SK-MEL-5 (cell line): ENCODE measurements around the gene ABLIM1. TPM values are rescaled to one million over a fixed set of nuclear protein-coding genes. Genes with fewer than 3 reads are reported as not detected.

ENCODE experiments used
- DNase-seq: peaks from one replicate; pipeline ENCODE4 v3.0.0-alpha.2; 2016; ENCODE audit warnings: low read depth, low spot score
- in situ Hi-C: cut with HindIII; loops from 2 replicates; pipeline ENCODE4 v1.10.0; 2016; ENCODE audit warnings: low sequenced_read_pairs, high pct_unique_total_duplicates, low pct_unique_long_range_greater_than_20kb
- total RNA-seq: library from RNA; depleted of rRNA; stranded (reverse); fragments of >200 nt; shearing (Covaris generic); gene quantifications from 2 replicates; pipeline ENCODE4 v1.2.3, GENCODE V29; 2014

Gene ABLIM1
- total RNA-seq, 1 experiment from 2014 or later: 19.5 TPM

DNA sequence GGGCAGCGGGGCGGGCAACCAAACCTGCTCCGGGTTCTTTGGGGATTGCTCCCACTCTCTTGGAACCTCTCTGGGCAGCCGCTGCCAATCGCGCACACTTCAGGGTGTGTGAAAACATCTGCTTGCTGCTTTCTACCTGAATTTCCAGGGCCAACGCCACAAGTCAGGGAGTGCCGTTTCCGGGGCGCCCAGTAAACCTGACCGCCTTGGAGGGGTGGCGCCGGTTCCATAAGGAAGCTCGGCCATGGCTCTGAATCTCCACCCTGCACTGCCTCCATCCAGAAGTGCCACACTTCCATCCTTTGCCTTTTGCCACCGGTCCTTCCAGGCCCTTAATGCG is 253.1 kb downstream of the ABLIM1 start:
- DNase-seq: no peak
- in situ Hi-C loops: no loop called here

DNA sequence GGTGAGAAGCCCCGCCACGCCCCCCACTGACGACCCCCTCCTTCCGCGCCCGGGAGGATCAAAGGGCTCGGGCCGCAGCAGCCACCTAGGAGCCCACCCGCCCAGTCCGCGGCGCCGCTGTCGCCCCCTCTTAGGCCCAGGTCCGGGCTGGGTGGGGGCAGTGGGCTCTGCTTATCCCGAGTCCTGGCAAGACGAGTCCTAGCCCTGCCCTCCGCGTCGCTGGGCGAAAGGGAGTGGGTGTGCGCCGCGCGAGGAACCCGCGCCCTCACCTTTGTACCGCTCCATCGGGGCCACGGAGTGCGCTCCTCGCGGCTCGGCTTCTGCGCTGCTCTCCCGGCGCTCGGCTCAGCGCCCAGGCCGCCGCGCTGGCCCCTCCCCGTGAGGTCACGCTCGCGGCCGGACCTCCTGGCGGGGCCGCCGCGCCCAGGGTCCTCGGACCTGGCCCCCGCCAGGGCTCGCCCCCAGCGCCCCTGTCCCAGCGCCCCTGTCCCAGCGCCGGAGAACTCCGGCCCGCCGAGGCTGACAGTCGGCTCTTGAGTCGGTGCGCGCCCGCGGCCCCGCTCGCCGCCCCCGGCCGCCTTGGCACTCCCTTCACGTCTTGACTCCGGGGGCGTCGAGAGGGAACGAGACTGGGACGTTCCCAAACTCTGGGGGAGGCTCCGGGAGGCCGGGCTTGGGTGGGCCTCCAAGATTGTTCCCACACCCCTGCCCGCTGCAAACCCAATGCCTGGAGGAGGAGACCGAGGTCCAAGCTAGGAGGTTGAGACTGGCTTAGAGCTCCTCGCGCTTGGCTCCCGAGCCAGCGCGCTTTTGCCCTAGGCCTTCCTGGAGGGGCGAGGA is 253.7 kb downstream of the ABLIM1 start, which contains the start of gene AFAP1L2:
TSS of gene AFAP1L2 (minus strand) at position 332 of the 840 bp plus-strand sequence. CDS start at position 285, 47 bp downstream.
- DNase-seq: no peak
- in situ Hi-C loops: no loop called here

DNA sequence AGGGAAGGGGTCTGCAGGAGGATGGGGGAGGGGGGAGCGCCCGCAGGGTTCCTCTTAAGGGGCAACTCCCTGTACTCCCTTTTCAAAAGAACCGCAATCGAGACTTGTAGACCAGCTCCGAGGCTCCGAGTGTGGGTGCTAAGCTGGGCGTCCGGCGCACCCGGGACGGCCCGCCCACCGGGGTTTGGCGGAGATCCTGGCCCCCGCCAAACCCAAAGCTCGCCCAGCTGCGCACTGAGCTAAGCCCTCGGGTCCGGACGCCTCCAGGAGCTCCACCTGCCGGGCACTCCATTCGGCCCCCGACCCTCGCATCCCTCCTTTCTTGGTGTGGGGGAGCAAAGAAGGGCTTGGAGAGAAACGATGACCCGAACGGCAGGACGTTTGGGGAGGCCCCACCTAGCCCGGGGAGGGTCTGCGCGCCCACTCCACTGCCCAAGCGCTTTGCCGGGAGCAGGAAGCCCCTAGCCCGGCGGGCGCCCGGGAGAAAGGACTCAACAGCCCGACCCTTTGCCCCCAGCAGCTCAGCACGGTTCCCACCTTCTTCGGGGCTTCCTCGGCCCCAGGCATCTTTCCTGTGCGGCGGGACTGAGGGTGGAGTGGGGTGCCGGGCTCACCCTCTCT is 254.4 kb downstream of the ABLIM1 start:
- in situ Hi-C loops: no loop called here
- no peak for DNase-seq

DNA sequence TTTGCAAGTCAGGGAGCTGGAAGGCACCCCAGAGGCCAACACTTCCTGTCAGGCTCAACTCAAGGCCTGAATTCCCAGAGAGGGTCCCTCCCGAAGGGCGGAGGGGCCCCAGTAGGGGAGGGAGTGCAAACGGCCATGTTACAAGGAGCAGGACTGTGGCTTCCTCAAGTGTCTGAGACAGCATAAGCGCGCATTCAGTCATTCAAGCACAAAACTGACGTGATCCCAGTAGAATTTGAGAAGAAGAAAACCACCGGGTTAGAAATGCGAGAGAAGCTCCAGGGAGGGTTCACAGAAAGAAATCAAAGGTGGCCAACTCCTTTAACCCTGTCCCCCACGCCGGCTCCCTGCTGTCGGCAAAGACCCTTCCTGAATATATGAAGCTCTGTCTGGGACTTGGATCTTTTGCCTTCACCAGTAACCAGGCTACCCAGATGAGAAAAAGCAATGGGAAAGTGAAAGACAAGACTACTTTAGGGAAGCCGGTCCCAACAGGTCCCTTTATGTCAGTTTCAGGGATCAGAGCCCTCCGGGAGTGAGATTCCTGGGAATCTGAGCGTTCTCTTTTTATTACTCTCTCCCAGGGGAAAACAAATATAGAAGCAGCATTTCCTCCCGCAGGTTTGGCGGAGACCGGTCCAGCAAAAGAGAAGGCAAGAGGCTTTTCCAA is 255.1 kb downstream of the ABLIM1 start:
- in situ Hi-C loops: no loop called here
- no peak for DNase-seq

DNA sequence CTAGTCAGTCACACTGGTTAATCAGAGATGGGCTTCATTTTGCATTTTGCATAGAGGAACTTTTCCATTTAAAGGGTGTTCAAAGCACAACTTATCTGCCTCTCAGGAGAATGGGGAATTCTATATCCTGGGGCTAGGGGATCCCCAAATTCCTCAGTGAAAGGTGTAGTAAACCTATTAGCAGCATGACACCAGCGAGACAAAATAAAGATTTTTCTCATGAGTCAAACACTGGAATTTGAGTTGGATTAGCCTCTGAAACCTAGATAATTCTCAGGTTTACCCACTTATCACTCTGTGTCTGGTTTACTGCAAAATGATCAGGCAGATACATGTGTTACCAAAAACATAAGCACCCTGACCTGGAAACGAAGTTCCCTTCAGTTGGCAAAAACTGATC is 255.8 kb downstream of the ABLIM1 start:
- DNase-seq: no peak
- in situ Hi-C loops: no loop called here

DNA sequence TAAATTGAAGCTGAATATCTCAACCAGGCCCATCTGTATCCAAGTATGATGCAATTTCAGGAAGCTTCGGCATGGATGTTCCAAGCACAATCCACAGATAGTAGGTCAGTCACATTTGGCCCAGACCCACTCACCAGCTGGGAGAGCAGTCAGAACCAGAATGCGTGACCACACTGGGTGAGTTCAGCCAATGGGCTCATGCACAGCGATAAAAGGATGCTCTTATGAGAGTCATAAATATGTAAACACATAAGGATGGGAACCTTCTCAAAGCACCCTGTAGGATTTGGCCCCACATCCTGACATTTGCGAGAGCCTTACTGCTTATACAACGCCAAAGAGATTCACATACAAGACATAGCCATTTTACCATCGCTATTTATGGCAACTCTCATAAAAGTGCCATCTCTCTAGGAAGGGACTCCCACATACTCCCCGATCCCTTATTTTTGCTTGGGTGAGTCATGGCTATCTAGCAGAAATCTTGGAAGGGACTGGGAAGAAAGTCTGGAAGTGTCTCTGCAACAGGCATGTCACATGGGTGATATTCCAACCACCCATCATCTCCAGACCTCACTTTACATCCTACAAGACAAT is 256.8 kb downstream of the ABLIM1 start:
- in situ Hi-C loops: no loop called here
- no peak for DNase-seq

DNA sequence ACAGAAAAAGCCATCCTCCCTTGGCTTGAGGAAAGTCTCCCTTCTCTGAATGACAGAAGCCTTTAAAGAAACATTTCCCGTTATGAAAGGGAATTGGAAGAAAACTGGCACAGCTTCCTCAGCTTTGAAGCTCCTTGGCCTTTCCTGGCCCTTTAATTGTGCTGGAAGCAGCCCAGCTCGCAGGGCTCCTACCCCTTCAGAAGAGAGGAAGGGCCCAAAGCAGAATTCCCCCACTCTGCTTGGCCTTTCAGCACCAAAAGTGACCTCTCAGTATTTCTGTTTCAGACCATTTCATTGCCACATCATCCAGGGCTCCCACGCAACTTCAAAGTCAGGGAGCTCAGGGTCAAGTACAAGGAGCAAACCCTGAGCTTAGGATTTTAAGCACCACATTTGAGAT is 258.0 kb downstream of the ABLIM1 start:
- DNase-seq: no peak
- in situ Hi-C loops: no loop called here

DNA sequence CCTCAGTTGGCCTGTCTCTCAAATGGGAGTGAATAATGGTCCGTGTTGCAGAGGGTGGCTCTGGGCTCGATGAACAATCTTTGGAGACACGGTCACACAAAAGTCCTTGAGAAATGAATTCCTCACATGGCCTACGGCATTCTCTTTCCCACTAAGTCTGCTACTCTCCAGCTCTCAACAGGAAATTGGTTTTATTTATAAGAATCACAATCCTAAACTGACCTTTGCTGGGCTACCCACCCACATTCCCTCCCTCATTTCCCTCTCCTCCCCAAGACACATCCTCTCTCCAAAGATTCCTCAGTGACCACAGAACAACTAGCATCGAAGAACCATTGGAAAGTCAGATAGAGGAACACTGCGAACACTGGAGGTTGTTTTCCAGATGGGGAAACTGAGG is 258.5 kb downstream of the ABLIM1 start:
- no peak for DNase-seq
- in situ Hi-C loops: no loop called here

DNA sequence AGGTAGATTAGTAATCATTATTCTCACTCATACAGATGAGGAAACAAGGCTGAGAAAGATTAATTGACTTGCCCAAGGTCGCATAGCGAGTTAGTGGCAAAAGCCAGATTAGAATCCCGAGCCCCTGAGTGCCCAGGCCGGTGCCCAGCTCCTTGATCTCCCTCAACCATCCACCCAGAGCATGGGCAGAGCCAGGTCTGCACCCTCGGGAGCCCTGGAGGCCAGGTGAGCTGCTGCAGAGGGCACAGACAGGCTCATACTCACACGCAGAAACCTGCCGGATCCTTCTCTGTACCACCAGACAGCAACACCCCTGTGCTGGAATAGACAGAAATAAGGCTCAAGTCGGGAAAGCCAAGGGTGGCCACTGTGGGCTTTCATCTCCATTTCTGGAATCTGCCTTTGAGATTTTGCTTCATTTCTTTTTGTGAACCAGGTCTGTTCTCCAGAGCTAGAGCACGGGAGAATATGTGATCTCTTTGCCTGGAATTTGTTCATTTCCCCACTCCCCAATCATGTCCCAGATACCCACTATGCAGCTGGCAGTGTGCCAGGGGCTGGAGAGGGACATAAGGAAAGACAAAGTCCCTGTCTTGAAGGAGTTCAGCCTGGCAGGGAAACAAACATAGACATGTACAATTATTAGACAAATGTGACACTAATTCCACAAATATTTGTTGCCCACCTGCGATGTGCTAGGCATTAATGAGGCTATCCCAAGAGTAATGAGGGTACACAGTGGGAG is 259.3 kb downstream of the ABLIM1 start:
- in situ Hi-C loops: no loop called here
- no peak for DNase-seq

DNA sequence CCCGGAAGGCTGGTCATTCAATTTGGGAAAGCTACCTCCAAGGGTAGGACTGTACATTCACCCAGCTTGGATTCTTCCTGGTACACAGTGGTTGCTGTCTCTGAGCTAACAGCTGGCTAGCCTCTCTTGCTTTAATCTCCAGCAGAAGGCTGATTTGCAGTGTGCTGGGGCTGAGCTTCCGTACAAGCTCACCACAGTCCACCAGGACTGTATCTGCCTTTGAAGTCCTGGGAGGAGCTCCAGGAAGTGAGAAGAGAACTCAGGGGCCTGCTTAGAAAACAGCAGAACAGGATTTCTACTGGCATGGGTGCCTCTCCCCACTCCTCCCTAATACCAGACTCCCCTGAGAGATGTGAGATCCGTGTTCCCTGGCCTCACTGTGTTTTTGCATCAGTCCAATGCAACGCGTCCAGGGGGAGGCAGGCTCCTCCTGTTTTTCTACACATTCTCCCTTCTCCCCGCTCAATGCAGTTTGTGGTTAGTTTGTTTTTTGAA is 260.4 kb downstream of the ABLIM1 start:
- no peak for DNase-seq
- in situ Hi-C loops: no loop called here

DNA sequence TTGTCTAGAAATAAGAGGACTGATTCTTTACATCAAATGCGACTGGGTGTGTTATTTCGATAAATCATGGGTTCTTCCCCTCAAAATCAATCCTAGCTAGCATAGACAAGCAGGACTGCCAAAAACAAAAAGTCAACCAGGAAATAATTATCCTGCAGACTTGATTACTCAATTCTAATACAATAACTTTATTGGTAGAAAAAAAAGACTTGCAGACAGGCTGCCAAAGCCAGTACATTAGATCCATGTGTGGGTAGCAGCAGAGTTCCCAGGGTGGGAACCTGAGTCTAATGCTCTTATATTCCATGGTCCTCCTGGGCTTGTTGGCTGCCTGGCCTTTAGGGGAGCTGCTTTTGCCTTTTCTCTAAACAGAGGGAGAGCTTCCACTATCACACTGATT is 261.6 kb downstream of the ABLIM1 start:
- in situ Hi-C loops: no loop called here
- no peak for DNase-seq

DNA sequence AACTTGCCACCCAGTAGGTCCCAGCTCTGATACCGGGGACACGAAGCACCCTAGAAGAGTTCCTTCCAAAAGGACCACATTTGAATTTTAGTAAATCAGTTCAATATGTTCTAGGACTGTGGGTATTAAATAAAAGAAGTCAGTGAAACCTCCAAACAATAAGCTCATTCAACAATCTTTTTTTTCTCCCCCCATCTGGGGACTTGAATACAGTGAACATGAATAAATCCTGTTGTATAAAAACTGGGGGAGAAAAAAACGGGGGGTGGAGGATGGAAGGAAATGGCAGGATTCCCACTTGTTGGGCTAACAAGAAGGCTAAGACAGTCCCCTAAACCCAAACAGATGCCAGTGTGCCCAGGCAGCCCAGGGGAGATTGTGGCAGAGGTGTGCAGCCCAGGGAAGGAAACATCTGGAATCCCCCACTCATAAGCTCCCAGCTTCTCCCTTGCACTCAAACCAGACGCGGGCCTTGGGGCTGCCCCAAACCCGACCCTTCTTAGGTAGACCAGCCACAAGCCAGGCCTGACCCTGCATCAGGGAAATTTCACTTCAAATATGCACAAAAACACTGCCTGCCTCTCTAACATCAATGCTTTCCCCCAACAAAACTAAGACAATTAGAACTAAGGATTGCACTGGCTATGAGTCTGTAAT is 262.6 kb downstream of the ABLIM1 start:
- peak; percentile 47 for DNase-seq
- in situ Hi-C loops: no loop called here

DNA sequence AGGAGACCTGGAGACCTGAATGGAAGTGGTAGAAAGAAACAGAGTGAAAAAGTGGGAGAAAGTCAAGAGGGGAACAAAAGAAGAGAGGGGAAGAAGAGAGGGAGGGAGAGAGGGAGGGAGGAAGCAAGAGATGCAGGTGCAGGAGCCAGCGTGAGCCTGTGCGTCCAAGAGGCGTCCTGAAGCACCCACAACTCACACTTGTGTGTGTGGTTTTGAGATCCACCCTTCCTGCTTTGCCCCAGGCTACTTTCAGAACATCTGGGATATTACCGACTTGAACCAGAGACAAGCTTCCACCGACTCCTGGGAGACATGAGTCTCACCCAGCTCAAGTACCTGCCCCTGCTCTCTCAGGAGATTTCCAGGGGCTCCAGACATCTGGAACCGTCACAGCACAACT is 263.5 kb downstream of the ABLIM1 start:
- no peak for DNase-seq

DNA sequence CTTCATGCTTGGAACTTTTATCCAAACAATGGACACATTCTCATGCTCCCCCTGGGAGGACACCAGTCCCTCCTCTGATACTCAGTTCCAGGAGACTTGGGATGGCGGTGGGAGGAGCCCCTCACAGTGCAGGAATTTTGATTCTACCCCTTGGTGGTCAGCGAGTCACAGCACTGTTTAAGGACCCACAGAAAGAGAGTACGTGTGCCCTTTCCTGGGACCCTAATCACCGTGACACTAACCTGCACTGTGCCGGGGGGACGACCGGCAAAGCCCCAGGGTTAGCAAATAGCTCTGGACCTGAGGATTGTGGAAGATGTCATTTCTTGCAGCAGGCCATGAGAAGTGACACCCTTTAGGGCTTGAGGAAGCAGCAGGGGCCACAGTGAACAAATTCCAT is 264.2 kb downstream of the ABLIM1 start:
- no peak for DNase-seq
- in situ Hi-C loops: no loop called here

More for the DNA sequence above, 263.5 kb downstream of the ABLIM1 start:
- in situ Hi-C loops: no loop called here

DNA sequence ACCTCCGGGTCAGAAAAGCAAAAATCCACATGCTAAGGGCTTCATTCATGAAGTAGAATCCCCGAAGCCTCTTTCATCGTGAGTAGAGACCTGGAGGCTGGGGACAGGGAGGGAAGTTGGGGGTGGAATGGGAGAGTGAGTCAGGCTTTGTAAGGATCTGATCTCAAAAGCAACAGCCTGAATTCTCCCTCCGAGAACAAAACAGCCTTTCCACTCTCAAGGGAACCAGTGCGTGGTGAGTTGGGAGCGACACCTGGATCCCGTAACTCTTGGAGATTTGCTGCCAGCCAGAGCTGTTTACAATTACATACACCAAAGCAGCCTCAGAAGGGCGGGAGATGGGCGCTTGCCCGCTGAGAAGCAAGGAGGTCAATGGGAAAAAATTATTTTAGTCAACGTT is 264.6 kb downstream of the ABLIM1 start:
- DNase-seq: no peak
- in situ Hi-C loops: no loop called here

DNA sequence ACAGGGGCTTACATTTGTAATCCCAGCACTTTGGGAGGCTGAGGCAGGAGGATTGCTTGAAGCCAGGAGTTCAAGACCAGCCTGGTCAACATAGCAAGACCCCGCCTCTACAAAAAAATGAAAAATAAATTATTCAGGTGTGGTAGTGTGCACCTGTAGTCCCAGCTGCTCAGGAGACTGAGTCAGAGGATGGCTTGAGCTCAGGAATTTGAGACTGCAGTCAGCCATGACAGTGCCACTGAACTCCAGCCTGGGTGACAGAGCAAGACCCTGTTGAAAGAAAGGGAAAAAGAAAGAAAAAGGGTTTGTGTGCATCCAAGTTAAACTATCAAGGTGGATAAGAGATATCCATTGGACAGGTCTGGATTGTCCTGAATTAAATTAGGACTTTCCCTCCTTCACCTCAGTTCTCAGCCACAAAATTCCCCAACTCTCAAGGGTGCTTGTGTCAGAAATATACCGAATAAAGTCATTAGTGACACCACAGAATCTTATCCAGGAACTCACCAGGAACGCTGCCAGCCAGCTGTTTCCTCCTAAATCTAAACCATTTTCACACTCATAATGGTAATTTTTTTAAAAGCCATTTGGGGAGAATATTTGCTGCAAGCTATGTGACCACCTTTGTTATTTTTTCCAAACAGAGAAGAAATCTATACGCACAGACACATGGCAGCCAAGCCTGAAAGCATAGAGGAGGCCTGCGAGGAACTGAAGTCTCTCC is 265.8 kb downstream of the ABLIM1 start:
- no peak for DNase-seq
- in situ Hi-C loops: no loop called here

DNA sequence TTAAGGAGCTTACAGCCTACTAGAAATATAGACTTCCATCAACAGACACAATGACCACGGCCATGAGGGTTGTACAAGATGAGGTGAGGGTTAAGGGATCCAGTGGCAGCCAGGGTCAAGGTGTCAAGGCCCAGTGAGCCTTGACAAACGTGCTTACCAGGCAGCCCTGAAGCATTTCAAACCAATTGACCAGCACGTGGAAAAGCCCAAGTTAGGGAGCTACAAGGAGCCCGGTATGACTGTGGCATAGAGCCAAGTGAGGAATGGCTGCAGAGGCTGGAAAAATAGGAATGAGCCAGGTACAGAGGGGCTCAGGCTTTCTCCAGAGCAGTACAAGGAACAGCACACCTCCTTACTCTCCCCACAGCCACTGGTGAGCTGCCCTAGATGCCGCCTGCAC is 266.5 kb downstream of the ABLIM1 start:
- in situ Hi-C loops: no loop called here
- DNase-seq: no peak
